ENCODE measurements around the gene S100A12. TPM values are rescaled to one million over a fixed set of nuclear protein-coding genes. Genes with fewer than 3 reads are reported as not detected.

Gene S100A12
- total and polyA plus RNA-seq, 9 of the 15 experiments (the other 6 are each of a cell fraction or from before 2014, with no cell fraction given) = not detected

DNA sequence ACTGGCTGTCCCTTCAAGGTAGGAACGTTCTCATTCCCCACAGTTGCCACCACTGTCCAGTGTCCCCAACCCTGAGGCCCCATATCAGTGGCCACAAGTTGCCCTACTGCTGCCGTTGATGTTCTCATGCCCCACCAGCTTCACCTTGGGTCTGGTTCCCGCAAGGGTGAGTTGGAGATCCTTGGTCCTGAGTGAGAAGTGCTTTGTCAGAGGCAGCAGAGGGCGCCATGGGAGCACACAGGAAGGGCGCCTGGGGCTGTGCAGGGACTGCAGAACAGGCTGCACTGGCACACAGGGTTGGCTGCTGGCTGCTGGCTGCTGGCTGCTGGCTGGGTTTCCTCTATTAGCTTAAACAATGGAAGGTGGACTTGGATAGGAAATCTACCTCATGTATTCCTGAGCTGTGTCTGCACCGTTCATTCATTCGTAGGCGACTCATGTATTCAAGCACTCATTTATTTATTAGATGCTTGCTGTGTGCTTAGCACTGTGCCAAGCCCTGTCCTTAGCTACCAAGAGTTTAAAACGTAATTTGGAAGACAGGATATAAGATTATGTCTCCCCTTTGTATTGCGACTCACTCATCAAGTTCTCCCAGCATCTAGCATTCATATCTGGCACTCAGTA, 19.9 kb downstream of the S100A12 start (continued):
- TF ChIP-seq ZNF407 (IDR thresholded peaks at IDR 0.05; ENCODE audit: low read depth) = no peak
